K562 (cell line): ENCODE measurements around the gene SAMD13.

ENCODE experiments used
- BMI1 ChIP-seq: fragments of 150-350 bp; IDR thresholded peaks from 2 replicates; pipeline ENCODE4 v1.6.1; 2014; ENCODE audit warnings: low read length
- CBX3 ChIP-seq, 2 experiments: IDR thresholded peaks; 1 replicate in 1 of 2; 2 replicates in 1 of 2; pipeline ENCODE4 v1.6.1; 2012; ENCODE audit warnings: inconsistent platforms in 2 of 2, low read length in 2 of 2, borderline replicate concordance in 1 of 2, control low read depth in 1 of 2
- EZH2 ChIP-seq: IDR thresholded peaks from 2 replicates; pipeline ENCODE4 v1.6.1; 2012; ENCODE audit warnings: low read depth, mild to moderate bottlenecking, inconsistent platforms, low read length, borderline replicate concordance
- HNRNPK ChIP-seq: fragments of 200-400 bp; formaldehyde crosslinking; IDR thresholded peaks from one replicate; pipeline ENCODE4 v1.6.1; 2018; ENCODE audit warnings: mild to moderate bottlenecking, low read depth, low read length; ENCODE audit not compliant: poor library complexity, severe bottlenecking
- KAT2B ChIP-seq: IDR thresholded peaks from one replicate; pipeline ENCODE4 v1.6.1; 2012; ENCODE audit warnings: low read depth, mild to moderate bottlenecking, control low read depth, inconsistent platforms, low read length, moderate library complexity
- KDM1A ChIP-seq, 2 experiments: fragments of 450-650 bp; IDR thresholded peaks; 2 replicates each; pipeline ENCODE4 v1.6.1; 2016; ENCODE audit warnings: mild to moderate bottlenecking in 2 of 2
- NR2F6 ChIP-seq: fragments of 450-650 bp; formaldehyde crosslinking; IDR thresholded peaks from 2 replicates; pipeline ENCODE4 v1.4.0; 2020; ENCODE audit warnings: mild to moderate bottlenecking
- POLR2A ChIP-seq: fragments of 450-650 bp; conservative IDR thresholded peaks from 2 replicates; pipeline ENCODE4 v1.6.1; 2016
- SMC3 ChIP-seq: conservative IDR thresholded peaks from 2 replicates; pipeline ENCODE4 v1.6.1; 2011; ENCODE audit warnings: low read depth, low read length, improper control_type of control experiment; ENCODE audit not compliant: insufficient read depth
- TF ChIP-seq, protein P1 (sequence below): fragments of 450-650 bp; IDR thresholded peaks from 2 replicates; pipeline ENCODE4 v1.6.1; 2017; ENCODE audit warnings: mild to moderate bottlenecking, moderate library complexity
- TF ChIP-seq, protein P2 (sequence below): sonication (generic); formaldehyde crosslinking; IDR thresholded peaks from 2 replicates; pipeline ENCODE4 v1.8.1; 2022; ENCODE audit warnings: missing genetic modification reagents
- TF ChIP-seq, protein P3 (sequence below): fragments of 200-800 bp; sonication (Bioruptor generic); IDR thresholded peaks from 2 replicates; pipeline ENCODE4 v1.6.1; 2017; ENCODE audit warnings: missing genetic modification characterization, missing compliant biosample characterization

DNA sequence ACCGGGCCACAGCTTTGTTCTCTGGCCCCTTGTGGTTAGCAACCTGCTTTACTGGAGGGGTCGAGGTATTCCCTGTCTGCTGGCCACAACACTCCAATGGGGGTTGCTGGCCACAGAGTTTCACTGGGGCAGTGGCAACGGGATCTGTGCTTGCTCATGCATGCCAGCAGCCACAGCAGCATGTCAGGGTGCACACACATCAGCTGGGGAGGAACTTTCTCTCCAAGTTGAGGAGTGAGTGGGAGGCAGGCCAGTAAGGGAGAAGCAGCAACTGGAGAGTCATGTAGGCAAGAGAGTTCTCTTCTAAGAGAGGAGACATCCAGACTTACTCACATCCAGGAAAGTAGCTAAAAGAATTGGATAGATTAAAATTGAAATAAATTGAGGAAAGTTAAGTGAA is 38.0 kb downstream of the SAMD13 start:
- TF ChIP-seq HNRNPK (no peak), KAT2B (no peak), NR2F6 (CRISPR knock-in tag) (no peak), KDM1A (IDR thresholded peaks at IDR 0.05) (no peak), POLR2A (no peak), EZH2 (no peak), BMI1 (no peak), SMC3 (no peak), CBX3 (IDR thresholded peaks at IDR 0.05; ENCODE audit: borderline replicate concordance in 1 of 2, low read length in 2 of 2) (no peak)
- TF ChIP-seq, protein P1, sequence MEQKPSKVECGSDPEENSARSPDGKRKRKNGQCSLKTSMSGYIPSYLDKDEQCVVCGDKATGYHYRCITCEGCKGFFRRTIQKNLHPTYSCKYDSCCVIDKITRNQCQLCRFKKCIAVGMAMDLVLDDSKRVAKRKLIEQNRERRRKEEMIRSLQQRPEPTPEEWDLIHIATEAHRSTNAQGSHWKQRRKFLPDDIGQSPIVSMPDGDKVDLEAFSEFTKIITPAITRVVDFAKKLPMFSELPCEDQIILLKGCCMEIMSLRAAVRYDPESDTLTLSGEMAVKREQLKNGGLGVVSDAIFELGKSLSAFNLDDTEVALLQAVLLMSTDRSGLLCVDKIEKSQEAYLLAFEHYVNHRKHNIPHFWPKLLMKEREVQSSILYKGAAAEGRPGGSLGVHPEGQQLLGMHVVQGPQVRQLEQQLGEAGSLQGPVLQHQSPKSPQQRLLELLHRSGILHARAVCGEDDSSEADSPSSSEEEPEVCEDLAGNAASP = no peak
- TF ChIP-seq, protein P2, sequence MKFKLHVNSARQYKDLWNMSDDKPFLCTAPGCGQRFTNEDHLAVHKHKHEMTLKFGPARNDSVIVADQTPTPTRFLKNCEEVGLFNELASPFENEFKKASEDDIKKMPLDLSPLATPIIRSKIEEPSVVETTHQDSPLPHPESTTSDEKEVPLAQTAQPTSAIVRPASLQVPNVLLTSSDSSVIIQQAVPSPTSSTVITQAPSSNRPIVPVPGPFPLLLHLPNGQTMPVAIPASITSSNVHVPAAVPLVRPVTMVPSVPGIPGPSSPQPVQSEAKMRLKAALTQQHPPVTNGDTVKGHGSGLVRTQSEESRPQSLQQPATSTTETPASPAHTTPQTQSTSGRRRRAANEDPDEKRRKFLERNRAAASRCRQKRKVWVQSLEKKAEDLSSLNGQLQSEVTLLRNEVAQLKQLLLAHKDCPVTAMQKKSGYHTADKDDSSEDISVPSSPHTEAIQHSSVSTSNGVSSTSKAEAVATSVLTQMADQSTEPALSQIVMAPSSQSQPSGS (CRISPR knock-in tag) = no peak
- TF ChIP-seq, protein P3, sequence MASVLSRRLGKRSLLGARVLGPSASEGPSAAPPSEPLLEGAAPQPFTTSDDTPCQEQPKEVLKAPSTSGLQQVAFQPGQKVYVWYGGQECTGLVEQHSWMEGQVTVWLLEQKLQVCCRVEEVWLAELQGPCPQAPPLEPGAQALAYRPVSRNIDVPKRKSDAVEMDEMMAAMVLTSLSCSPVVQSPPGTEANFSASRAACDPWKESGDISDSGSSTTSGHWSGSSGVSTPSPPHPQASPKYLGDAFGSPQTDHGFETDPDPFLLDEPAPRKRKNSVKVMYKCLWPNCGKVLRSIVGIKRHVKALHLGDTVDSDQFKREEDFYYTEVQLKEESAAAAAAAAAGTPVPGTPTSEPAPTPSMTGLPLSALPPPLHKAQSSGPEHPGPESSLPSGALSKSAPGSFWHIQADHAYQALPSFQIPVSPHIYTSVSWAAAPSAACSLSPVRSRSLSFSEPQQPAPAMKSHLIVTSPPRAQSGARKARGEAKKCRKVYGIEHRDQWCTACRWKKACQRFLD (CRISPR knock-in tag) = no peak
